Skeletal muscle satellite cell (primary cell): ENCODE results near the gene OTOGL.
A peak's percentile ranks its signal among the peaks of the same experiment; 100 is the strongest.

Experiments used
- H3K27me3 ChIP-seq: 2 replicates; pipeline ENCODE4 v1.7.0; 2013; ENCODE audit warnings: low read length; ENCODE audit not compliant: control insufficient read depth, insufficient read depth
- H3K36me3 ChIP-seq: 2 replicates; pipeline ENCODE4 v1.7.0; 2013; ENCODE audit warnings: mild to moderate bottlenecking, control low read depth, low read length; ENCODE audit not compliant: insufficient read depth
- H3K4me1 ChIP-seq: 2 replicates; pipeline ENCODE4 v1.7.0; 2013; ENCODE audit warnings: low read length; ENCODE audit not compliant: control insufficient read depth, insufficient read depth
- H3K4me2 ChIP-seq: 2 replicates; pipeline ENCODE4 v1.7.0; 2013; ENCODE audit warnings: mild to moderate bottlenecking, low read length
- H3K4me3 ChIP-seq: 2 replicates; pipeline ENCODE4 v1.7.0; 2013; ENCODE audit warnings: low read length
- H3K9ac ChIP-seq: 2 replicates; pipeline ENCODE4 v1.7.0; 2013; ENCODE audit warnings: mild to moderate bottlenecking, low read depth, low read length, moderate library complexity
- H3K9me3 ChIP-seq: replicated peaks from 2 replicates; pipeline ENCODE4 v1.7.0; 2013; ENCODE audit warnings: mild to moderate bottlenecking, control low read depth, low read length

OTOGL gene

DNA sequence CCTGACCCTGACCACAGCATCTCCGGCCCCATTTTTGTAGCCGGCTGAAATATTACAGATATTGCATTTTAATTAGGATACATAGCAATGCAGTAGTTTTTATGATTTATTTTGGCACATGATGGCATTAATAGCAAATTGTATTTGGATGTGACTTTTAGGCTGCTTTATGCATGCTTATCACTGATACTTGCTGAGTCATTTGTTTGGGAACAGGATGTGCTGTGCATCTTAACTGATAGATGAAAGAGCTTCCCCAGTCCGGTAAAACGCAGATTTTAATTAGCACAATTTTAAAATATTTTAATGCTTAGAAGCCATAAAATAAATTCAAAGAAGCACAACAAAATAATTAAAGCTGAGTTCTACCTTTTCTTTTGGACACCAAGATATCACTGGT, 90.7 kb downstream of the OTOGL start:
- Histone ChIP-seq H3K4me3 (peak overlapping the region; percentile 17), H3K4me2 (peak overlapping the region; percentile 48), H3K9ac (no peak overlapping the region), H3K27me3 (no peaks in the 10 kb centered on the region), H3K9me3 (no peaks in the 10 kb centered on the region), H3K36me3 (no peaks in the 10 kb centered on the region), H3K4me1 (peaks cover 59% of the 10 kb centered on the region)

DNA sequence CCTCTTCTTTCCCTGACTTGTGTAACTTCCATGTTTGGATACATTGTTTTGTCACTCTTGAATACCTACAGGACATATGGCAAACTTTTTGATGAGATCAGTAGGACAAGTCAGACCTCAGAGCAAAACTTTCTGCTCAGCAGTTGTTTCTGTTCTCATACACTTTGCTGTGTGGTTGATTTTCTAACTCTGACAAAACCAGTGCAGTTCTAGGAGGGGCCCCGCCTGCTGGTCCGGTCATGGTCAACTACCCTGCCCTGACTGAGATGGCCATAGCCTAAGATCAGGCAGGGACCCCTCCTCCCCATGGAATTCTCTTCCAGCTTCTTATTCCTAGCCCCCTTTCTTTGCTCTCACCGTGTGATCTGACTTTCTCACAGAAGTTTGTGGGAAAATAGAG, 92.8 kb downstream of the OTOGL start:
- Histone ChIP-seq H3K27me3 (no peaks in the 10 kb centered on the region), H3K36me3 (no peaks in the 10 kb centered on the region), H3K4me2 (no peak overlapping the region), H3K4me1 (peaks cover 51% of the 10 kb centered on the region), H3K9me3 (no peaks in the 10 kb centered on the region), H3K4me3 (no peak overlapping the region), H3K9ac (peak overlapping the region; percentile 31)

DNA sequence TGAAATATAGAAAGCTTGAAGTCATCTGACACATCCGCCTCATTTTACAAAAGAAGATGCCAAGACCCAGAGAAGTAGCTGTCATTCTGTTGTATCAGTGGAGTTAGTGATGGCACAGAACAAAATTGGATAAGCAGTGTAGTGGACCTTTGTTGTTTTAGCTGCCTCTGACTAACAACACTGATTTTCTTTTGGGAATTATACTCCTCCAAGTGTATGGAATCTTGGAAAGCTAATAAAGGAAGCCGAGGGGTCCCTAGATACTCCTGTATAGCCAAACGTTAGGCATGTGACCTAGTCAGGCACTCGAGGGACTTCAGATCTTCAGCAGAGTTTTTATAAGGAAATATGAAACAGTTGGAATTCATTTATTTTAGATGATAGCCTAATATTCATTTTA, 94.5 kb downstream of the OTOGL start:
- no peak overlapping the region for H3K4me3 ChIP-seq
- peaks cover 36% of the 10 kb centered on the region for H3K4me1 ChIP-seq

DNA sequence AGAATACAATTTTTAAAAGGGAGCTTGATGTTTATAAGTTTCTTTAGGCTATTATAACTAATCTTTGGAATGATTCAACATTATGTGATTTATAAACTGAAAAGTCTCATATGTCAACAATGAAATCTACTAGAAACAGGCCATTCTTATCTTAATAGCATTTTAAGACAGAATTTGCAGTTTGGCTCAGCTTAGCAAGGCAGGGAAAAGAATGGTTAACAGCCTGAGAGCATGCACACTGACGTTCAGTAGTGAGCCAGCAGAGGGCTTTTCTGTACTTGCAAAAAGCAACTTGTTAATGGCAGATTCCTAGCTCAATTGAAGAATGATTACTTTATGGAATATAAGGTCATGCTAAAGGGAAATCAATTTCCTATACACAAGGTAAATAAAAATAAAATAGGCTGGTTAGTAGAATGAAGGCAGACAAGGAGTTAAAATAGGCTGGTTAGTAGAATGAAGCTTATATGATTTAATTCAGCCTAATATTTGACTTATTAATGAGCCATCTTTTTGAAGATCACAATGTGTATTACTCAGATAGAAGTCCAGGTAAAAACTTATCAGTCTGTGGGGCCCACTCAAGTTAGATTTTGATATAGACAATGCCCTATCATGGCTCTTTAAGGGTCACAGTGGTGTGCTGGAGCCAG, 95.9 kb downstream of the OTOGL start:
- Histone ChIP-seq H3K9ac (no peak overlapping the region), H3K4me1 (peaks cover 26% of the 10 kb centered on the region), H3K27me3 (no peaks in the 10 kb centered on the region), H3K4me2 (no peak overlapping the region), H3K4me3 (no peak overlapping the region), H3K36me3 (no peaks in the 10 kb centered on the region), H3K9me3 (no peaks in the 10 kb centered on the region)

More for the DNA sequence above, 94.5 kb downstream of the OTOGL start:
- Histone ChIP-seq H3K27me3 (no peaks in the 10 kb centered on the region), H3K9ac (no peak overlapping the region), H3K36me3 (no peaks in the 10 kb centered on the region), H3K9me3 (no peaks in the 10 kb centered on the region), H3K4me2 (no peak overlapping the region)

DNA sequence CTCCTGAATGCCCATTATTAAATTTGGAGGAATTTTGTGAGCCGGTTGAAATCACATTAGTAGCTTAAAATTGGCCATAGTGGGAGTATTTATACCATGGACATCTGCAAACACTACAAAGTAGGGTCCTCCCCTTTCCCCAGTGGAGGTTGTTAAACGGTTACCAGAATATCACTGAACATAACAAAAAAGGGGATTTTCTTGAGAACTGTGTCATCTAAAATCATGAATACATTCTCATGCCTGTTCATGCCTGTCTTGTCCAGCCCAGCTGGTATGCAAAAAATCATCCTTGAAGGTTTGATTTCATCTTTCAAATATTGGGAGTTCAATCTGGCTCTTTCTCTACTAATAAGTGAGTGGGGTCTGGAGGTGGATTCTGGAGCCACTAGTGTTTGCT, 96.4 kb downstream of the OTOGL start:
- H3K27me3 ChIP-seq, result no peaks in the 10 kb centered on the region

DNA sequence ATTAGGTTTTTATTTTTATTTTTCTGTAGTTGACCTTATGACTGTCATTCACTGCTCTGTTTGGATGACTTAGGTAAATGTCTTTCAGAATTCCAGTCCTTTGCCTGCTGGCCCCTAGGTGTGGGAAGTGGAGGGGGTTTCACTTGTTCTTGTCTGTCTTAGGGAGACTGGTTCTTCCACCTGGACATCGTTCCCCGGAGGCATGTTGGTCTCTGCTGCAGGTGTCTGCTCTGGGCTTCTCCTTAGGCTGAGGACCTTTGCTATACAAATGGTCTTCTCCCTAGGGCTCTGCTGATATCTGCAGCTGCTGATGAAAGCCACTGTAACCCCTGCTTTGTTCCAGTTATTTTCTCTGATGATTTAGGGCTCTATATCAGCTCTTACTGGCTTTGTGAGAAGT, 97.1 kb downstream of the OTOGL start:
- H3K9ac ChIP-seq, result no peak overlapping the region
- no peaks in the 10 kb centered on the region for H3K27me3 ChIP-seq
- H3K4me3 ChIP-seq, result no peak overlapping the region
- peaks cover 24% of the 10 kb centered on the region for H3K4me1 ChIP-seq
- H3K36me3 ChIP-seq, result no peaks in the 10 kb centered on the region
- H3K9me3 ChIP-seq, result no peaks in the 10 kb centered on the region
- no peak overlapping the region for H3K4me2 ChIP-seq

More for the DNA sequence above, 96.4 kb downstream of the OTOGL start:
- Histone ChIP-seq H3K36me3 (no peaks in the 10 kb centered on the region), H3K4me3 (no peak overlapping the region), H3K9ac (no peak overlapping the region), H3K4me2 (no peak overlapping the region), H3K9me3 (no peaks in the 10 kb centered on the region), H3K4me1 (peaks cover 24% of the 10 kb centered on the region)

DNA sequence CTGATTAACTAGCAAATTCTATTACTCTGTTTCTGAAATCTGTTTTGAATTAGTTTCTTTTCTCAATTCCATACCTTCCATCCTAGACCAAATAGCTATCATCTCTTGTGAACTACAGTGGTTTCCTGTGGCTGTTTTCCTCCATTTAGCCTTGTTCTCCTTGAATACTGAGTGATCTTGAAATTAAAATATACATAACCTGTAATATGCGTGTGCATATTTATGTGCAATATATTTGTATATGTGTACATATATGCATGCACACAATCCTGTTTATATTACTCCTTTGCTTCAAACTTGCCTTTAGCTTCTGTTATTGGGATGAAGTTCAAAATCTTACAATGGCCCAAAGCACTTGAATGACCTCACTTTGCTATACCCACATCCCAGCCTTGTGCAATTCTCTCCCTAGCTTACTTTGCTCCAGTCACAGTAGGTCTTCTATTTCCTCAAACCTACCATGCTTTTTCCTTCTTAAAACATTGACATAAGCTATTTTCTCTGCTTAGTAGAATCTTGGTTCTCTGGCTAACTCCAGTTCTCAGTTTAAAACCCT, 99.5 kb downstream of the OTOGL start:
- H3K4me3 ChIP-seq, result no peak overlapping the region
- H3K9me3 ChIP-seq, result no peaks in the 10 kb centered on the region
- H3K36me3 ChIP-seq, result no peaks in the 10 kb centered on the region

DNA sequence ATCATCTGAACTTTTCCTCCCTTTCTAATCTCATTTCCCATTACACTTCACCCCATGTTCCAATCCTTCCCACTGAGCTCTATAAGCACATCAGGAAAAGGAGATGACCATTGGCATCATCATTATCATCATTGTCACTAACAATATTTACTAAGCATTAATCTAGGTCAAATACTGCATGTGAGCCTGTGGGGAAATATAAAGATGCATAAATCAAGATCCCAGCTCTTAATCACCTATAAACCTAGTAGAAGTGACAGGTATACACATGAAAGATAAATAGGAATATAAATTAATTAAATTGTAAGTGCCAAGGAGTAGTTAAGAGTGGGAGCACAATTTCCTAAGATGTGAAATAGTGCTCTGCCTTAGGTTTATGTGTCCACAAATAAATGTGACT, 100.6 kb downstream of the OTOGL start:
- peaks cover 2% of the 10 kb centered on the region for H3K4me1 ChIP-seq
- H3K36me3 ChIP-seq, result no peaks in the 10 kb centered on the region
- H3K9ac ChIP-seq, result no peak overlapping the region
- no peak overlapping the region for H3K4me2 ChIP-seq
- no peaks in the 10 kb centered on the region for H3K9me3 ChIP-seq
- H3K4me3 ChIP-seq, result no peak overlapping the region
- H3K27me3 ChIP-seq, result no peaks in the 10 kb centered on the region

More for the DNA sequence above, 99.5 kb downstream of the OTOGL start:
- no peak overlapping the region for H3K4me2 ChIP-seq
- H3K9ac ChIP-seq, result no peak overlapping the region
- H3K27me3 ChIP-seq, result no peaks in the 10 kb centered on the region
- peaks cover 12% of the 10 kb centered on the region for H3K4me1 ChIP-seq

DNA sequence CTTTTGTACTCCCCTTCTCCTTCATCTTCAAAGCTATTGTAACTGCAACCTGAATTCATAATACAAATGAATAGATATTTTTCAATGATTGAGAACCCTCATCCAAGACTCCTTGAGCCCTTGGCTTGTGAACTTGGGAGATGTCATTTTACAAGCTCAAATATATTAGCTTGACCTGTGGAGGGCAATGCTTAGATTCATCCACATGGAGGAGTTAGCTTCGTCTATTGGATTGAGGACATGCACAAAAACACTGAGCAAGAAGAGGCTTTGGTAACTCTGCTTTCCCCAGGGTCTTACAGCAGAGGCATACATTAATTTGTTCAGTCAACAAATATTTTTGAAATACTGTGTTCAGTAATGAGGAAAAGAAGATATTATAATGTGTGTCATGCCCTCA, 101.1 kb downstream of the OTOGL start:
- Histone ChIP-seq H3K4me3 (no peak overlapping the region), H3K9me3 (no peaks in the 10 kb centered on the region), H3K27me3 (no peaks in the 10 kb centered on the region), H3K4me1 (no peaks in the 10 kb centered on the region), H3K4me2 (no peak overlapping the region), H3K9ac (no peak overlapping the region), H3K36me3 (no peaks in the 10 kb centered on the region)

DNA sequence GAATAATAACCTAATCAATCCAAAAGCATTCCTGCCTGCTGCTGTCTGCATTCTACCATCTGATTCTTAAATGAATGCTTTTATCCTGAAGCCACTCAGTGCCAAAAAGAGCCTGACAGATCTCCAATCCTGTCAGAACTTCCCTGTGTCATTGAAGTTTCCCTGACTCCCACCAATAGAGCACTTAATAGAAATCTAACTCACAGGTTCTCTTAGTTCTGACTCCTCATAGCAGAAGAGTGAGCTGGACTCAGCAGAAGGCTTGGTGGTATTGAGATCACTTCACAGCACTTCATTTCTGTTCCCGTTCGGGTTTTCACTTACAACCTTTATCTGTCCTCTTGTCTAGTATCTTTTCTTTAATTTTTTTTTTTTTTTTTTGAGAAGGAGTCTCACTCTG, 102.6 kb downstream of the OTOGL start:
- no peaks in the 10 kb centered on the region for H3K27me3 ChIP-seq
- no peaks in the 10 kb centered on the region for H3K36me3 ChIP-seq

DNA sequence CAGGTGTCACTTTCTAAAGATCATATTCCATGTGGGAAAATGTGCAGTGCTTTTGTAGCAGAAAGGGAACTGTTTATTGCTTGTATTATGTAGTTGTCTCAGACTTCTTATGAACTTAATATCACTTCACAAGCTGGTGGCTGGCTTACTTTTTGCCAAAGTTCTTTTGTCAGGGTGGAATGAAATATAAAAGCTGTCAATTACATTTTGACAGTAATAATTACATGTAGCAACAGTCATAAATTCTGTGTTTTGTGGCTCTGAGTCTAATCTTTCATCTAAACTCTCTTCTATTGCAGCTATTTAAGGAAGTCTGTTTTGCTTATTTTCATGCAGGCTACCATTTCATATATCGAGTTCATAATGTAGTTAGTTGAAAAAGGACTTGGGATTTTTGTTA, 106.6 kb downstream of the OTOGL start:
- no peaks in the 10 kb centered on the region for H3K9me3 ChIP-seq
- H3K4me3 ChIP-seq, result no peak overlapping the region
- no peaks in the 10 kb centered on the region for H3K4me1 ChIP-seq
- H3K4me2 ChIP-seq, result no peak overlapping the region
- no peak overlapping the region for H3K9ac ChIP-seq
- H3K27me3 ChIP-seq, result no peaks in the 10 kb centered on the region
- no peaks in the 10 kb centered on the region for H3K36me3 ChIP-seq

More for the DNA sequence above, 102.6 kb downstream of the OTOGL start:
- Histone ChIP-seq H3K9me3 (no peaks in the 10 kb centered on the region), H3K4me1 (no peaks in the 10 kb centered on the region), H3K4me2 (no peak overlapping the region), H3K4me3 (no peak overlapping the region), H3K9ac (no peak overlapping the region)

DNA sequence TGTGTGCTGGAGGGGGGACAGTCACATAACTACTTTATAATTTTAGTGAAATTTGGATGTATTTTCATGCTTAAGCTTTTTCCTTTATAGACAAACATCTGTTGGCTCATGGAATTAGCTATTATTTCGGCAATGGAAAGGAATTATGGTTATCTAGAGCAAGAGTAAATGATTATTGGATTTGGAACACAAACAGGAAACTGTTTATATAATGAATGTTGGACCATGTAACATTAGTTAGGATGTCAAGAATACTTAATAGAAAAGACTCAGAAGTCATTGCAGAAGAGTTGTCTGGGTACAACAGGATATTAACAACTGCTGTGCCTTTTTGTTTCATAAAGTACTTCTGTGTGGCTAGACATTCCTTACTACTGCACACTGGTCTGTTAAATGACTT, 108.7 kb downstream of the OTOGL start:
- Histone ChIP-seq H3K9ac (no peak overlapping the region), H3K4me3 (no peak overlapping the region), H3K4me2 (no peak overlapping the region), H3K36me3 (no peaks in the 10 kb centered on the region), H3K9me3 (no peaks in the 10 kb centered on the region), H3K27me3 (no peaks in the 10 kb centered on the region), H3K4me1 (no peaks in the 10 kb centered on the region)
